Stimulated activated naive CD4-positive, alpha-beta T cell treated with Interleukin-2 at 50 U/mL for 16 hours (primary cell): ENCODE measurements around the gene SP7.
"Not testable (repeated sequence)": the region's sequence is repeated elsewhere in the genome, so short reads cannot be mapped to it uniquely, and the experiment has no call there.

Experiments used
- DNase-seq: peaks from one replicate; lab custom pipeline; 2025; lab: John Stamatoyannopoulos, UW

SP7 gene

GRCh38 chr12:53346491-53346890 is 10.3 kb upstream of the SP7 start:
- no peak for DNase-seq

DNA sequence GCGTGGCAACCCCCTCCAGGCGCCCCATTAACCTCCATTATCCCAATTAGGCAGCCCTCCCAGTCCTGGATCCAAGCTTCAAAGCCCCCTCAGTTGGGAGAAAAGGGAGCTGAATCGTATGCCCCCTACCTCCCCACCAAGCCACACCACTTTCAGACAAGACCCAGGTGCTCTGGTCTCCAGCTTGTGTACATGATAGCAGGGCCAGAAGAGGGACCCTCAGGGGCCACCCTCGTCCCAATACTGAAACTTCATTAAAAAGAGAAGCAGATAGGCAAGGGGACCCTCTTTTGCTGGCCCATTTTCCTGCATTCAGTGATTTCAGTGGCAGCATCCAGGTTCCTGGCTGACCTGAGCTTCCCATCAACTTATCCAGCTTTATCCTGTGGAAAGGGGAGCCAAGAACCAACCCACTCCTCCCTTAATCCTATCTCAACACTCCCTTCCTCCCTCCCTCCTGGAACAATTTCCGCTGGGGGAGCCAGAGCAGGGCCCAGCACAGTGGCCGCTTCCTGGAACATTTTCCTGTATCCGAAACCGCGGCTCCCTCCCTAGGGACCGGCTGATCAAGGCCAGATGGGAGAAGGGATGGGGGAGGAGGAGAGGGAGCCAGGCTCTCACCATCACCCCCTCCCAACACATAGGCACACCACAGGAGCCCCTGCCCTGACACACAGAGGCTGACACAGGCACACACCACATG is 9.5 kb upstream of the SP7 start:
- DNase-seq: no peak

GRCh38 chr12:53344824-53345485 is 8.8 kb upstream of the SP7 start:
- peak; percentile 67 for DNase-seq

- DNase-seq: no peak
These were observed 8.3 kb upstream of the SP7 start for GRCh38 chr12:53344487-53344823.

DNA sequence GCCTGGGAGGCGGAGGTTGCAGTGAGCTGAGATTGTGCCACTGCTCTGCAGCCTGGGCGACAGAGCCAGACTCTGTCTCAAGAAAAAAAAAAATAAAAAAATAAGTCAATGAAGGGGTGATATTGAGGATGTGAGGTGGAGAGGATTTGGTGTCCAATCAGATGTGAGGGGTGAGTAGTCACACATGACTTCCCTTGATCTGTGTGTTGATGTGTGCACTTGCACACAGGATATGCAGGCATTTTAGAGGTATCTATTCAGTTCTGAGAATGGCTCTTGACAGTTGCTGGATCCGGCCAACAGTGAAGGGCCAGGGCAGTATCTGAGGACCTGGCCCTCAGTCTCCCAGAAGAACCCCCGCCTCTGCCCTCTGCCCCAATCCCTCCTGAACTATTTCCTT is 7.8 kb upstream of the SP7 start:
- no peak for DNase-seq

- DNase-seq: no peak
These were observed 7.3 kb upstream of the SP7 start for GRCh38 chr12:53343449-53343848.

- DNase-seq: no peak
These were observed 4.2 kb upstream of the SP7 start for GRCh38 chr12:53340398-53340797.

GRCh38 chr12:53338916-53339315 is 2.8 kb upstream of the SP7 start:
- no peak for DNase-seq

GRCh38 chr12:53338017-53338416 is 1.9 kb upstream of the SP7 start:
- no peak for DNase-seq

DNA sequence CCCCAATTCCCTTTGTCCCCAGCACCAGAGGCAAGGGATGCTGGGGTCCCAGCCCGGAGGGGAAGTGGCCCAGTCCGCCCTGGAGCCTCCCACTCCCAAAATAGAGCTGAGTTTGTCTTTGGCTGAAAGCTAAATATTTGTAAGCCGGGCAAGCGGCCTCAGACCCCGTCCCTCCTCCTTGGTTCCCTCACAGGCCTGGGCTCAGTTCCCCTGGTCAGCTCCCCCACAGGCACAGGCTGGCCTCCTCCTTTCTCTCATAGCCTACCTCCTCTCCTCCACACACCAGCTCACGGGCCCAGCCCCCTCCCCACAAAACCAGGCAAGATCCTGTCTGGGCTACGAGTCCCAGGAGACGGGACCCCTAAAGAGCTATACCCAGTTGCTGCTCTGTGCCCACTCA is 1.3 kb downstream of the SP7 start:
- DNase-seq: no peak

GRCh38 chr12:53333845-53334244 is 2.3 kb downstream of the SP7 start:
- no peak for DNase-seq

DNA sequence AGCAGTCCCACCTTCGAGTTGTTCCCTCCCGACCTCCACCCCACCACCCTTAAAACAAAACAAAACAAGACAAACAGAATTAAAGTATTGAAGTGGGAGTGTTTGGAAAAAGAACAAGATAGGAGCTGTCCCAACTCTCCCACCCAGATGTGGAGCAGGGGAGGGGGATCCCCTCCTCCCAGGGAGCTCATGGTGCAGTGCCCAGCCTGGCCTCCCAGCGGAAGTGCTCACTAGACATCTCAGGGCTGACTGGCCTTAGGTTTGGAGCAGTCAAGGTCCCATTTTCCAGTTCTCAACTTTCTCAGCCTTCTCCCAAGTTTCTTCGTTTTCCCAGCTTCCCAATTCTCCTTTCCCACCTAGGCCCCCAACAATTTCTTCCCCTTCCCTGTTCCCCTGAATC is 2.9 kb downstream of the SP7 start:
- DNase-seq: no peak

DNA sequence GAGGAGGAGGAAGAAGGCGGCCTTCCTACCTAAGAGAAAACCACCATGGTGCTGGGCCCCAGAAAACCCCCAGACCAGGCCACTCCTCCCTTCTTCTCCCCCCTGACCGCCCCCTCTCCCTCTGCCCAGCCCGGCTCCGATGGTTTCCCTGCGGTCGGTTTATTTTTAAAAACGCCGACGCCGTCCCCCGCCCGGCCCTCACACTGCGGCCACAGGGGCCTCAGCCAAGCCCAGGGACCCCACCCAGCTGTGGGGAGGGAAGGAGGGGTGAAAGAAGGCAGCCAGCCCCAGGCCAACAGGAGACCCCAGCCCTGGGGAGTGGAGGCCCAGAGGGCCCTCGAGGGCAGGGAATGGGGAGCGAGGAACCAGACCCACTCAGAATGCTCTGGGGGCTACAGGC is 3.4 kb downstream of the SP7 start:
- no peak for DNase-seq

- DNase-seq: not testable (repeated sequence)
These were observed 3.8 kb downstream of the SP7 start for GRCh38 chr12:53332339-53332738.

- DNase-seq: no peak
These were observed 5.5 kb downstream of the SP7 start for GRCh38 chr12:53330671-53331070.

- no peak for DNase-seq
These were observed 8.1 kb downstream of the SP7 start for GRCh38 chr12:53328043-53328435.

DNA sequence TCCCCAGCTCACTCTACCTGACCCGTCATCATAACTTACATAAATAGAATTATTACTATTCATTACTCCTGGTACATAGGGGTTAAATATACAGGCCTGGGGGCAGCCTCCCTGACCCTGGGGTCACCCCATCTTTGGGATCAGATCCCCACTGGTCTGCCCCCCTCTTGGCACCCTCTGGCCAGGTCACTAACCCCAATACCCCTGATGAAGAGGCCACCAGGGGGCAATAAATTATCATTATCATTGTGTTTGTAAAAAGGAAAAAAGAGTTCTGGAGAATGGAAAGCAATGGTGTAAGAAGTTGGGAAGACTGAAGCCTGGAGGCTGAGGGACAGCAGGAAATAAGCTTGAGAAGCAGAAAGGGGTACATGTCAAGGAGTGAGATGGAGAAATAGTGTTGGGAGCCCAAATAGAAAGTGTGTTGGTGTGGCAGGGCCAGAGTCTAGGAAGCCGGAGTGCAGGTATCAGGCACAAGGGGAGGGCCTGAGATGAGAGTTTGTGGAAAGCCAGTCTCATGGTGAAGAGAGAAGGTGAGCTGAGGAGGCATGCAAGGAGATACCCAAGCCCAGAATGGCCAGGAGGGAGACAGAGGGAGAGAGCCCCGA is 8.6 kb downstream of the SP7 start:
- no peak for DNase-seq

- DNase-seq: no peak
These were observed 9.5 kb downstream of the SP7 start for GRCh38 chr12:53326460-53327185.

DNA sequence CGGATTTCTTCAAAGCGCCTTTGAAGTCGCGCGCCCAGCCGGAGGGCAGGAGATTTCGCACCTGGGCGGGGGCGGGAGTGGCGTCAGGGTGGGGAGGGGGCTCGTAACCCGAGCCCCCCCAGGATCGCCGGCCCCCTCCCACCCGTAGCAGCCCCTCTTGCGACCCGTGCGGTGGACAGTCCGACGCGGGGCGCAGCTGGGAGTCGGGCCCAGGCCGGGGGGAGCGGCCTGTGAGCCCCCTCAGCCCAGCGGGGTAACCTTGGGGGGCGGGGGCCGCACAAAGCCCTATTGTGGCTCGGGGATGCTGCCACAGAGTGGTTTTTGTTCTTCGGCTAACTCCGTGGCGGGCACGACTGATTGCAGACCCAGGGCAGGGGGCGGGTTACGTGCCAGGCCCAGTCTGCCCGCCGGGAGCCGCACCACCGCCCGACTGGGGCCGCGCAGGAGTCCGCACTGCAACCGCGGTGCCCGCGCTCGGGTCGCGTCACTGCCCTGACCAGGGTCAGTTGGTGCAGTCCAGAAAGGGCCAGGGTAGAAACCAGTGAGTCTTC is 10.6 kb downstream of the SP7 start:
- peak; percentile 8 for DNase-seq

GRCh38 chr12:53324779-53325510 is 11.2 kb downstream of the SP7 start:
- peak; percentile 88 for DNase-seq

GRCh38 chr12:53324113-53324778 is 11.9 kb downstream of the SP7 start:
- peak; percentile 51 for DNase-seq
